OCI-LY7 (cell line): ENCODE measurements around the gene SLC4A1AP. TPM values are rescaled to one million over a fixed set of nuclear protein-coding genes. Genes with fewer than 3 reads are reported as not detected.

Source experiments
- BruUV-seq: library from RNA; stranded (reverse); fragments of 400-500 nt; replicated peaks from 2 replicates; lab custom pipeline; 2021; lab: Mats Ljungman, UMichigan
- CTCF ChIA-PET: fragments of 300-600 bp; sonication (Branson Sonifier 250); formaldehyde crosslinking; loops from one replicate; lab custom pipeline; 2022; ENCODE audit warnings: antibody characterized with exemption; ENCODE audit not compliant: unreplicated experiment; lab: Charles Lee
- POLR2A ChIA-PET: fragments of 300-600 bp; sonication (Branson Sonifier 250); formaldehyde crosslinking; loops from one replicate; lab custom pipeline; 2022; ENCODE audit warnings: antibody characterized with exemption; lab: Charles Lee
- DNase-seq: peaks from one replicate; pipeline ENCODE4 v3.0.0-alpha.2; 2015; ENCODE audit warnings: low spot score
- H2AFZ ChIP-seq: fragments of 200-600 bp; sonication (generic), shearing (Covaris generic); 2 replicates; pipeline ENCODE4 v1.6.1; 2014; ENCODE audit warnings: mild to moderate bottlenecking, antibody characterized with exemption, low read length, moderate library complexity
- H3K27ac ChIP-seq: fragments of 200-600 bp; sonication (generic); 2 replicates; pipeline ENCODE4 v1.5.1; 2014; ENCODE audit warnings: mixed run types, low read depth, mild to moderate bottlenecking, moderate library complexity, low read length, inconsistent platforms; ENCODE audit not compliant: poor library complexity, severe bottlenecking
- H3K36me3 ChIP-seq: fragments of 200-600 bp; sonication (generic); 2 replicates; pipeline ENCODE4 v1.6.1; 2014; ENCODE audit warnings: mild to moderate bottlenecking, antibody characterized with exemption, low read length, moderate library complexity, mixed read lengths; ENCODE audit not compliant: insufficient read depth
- H3K4me1 ChIP-seq: fragments of 200-600 bp; sonication (generic); 2 replicates; pipeline ENCODE4 v1.5.1; 2014; ENCODE audit warnings: mild to moderate bottlenecking, low read length; ENCODE audit not compliant: insufficient read depth, poor library complexity, severe bottlenecking
- H3K4me2 ChIP-seq: fragments of 200-600 bp; sonication (generic); 2 replicates; pipeline ENCODE4 v1.6.1; 2014; ENCODE audit warnings: mild to moderate bottlenecking, low read length
- H3K4me3 ChIP-seq: fragments of 200-600 bp; sonication (generic); 2 replicates; pipeline ENCODE4 v1.5.1; 2014; ENCODE audit warnings: mild to moderate bottlenecking, low read depth, low read length; ENCODE audit not compliant: poor library complexity, severe bottlenecking
- H3K79me2 ChIP-seq: fragments of 200-600 bp; sonication (generic); 2 replicates; pipeline ENCODE4 v1.6.1; 2016; ENCODE audit warnings: low read depth, mild to moderate bottlenecking, low read length, moderate library complexity, mixed read lengths; ENCODE audit not compliant: insufficient read depth
- H3K9me2 ChIP-seq: fragments of 200-600 bp; sonication (generic); 2 replicates; pipeline ENCODE4 v1.6.1; 2016; ENCODE audit warnings: mild to moderate bottlenecking, low read length, mixed read lengths; ENCODE audit not compliant: insufficient read depth
- H3K9me3 ChIP-seq: fragments of 200-600 bp; sonication (generic); 2 replicates; pipeline ENCODE4 v1.6.1; 2014; ENCODE audit warnings: mild to moderate bottlenecking, mixed run types, low read length, mixed read lengths
- H4K20me1 ChIP-seq: fragments of 200-600 bp; sonication (generic); 2 replicates; pipeline ENCODE4 v1.6.1; 2014; ENCODE audit warnings: mild to moderate bottlenecking, antibody characterized with exemption, low read length, moderate library complexity, mixed read lengths; ENCODE audit not compliant: insufficient read depth
- EZH2phosphoT487 ChIP-seq: fragments of 200-600 bp; sonication (generic); IDR thresholded peaks from 2 replicates; pipeline ENCODE4 v1.6.1; 2018; ENCODE audit warnings: low read depth, borderline replicate concordance, mild to moderate bottlenecking, mixed run types, antibody characterized with exemption, low read length, moderate library complexity, mixed read lengths
- intact Hi-C: fragments of 100-400 bp; cut with micrococcal nuclease; formaldehyde crosslinking; loops from one replicate; pipeline ENCODE4 v1.10.0; 2022; ENCODE audit not compliant: unreplicated experiment
- total RNA-seq, 2 experiments: library from RNA; depleted of rRNA in 1 of 2; stranded (reverse); fragments of >200 nt in 1 of 2; shearing (Covaris generic) in 1 of 2; gene quantifications; 2 replicates each; pipeline ENCODE4 v1.2.3, GENCODE V29; 2014 to 2022
- TF ChIP-seq, protein P1 (sequence below): fragments of 200-600 bp; sonication (generic); conservative IDR thresholded peaks from 2 replicates; pipeline ENCODE4 v1.5.1; 2014; ENCODE audit warnings: mild to moderate bottlenecking, antibody characterized with exemption, low read length, moderate library complexity, mixed read lengths

The SLC4A1AP gene
- total RNA-seq, 2 experiments from 2014 or later: 26.2 to 27.9 TPM

GRCh38 chr2:27655155-27655951 is 8.3 kb upstream of the SLC4A1AP start:
- no TSS peak for BruUV-seq
- peaks cover 7% of the 10 kb centered on the region for H3K4me1 ChIP-seq

GRCh38 chr2:27661371-27661770 is 2.3 kb upstream of the SLC4A1AP start:
- no peak overlapping the region for H3K4me3 ChIP-seq
- intact Hi-C loops: loop anchor here (10.0 kb wide), 1 partner anchor 257 kb away; the partner anchor contains the start of gene PPM1G
- POLR2A ChIA-PET: no interaction called here
- peaks cover 34% of the 10 kb centered on the region for H3K79me2 ChIP-seq
- H3K9me2 ChIP-seq: no peaks in the 10 kb centered on the region
- CTCF ChIA-PET: no interaction called here
- H2AFZ ChIP-seq: no peak overlapping the region
- H3K4me2 ChIP-seq: no peak overlapping the region
- H3K36me3 ChIP-seq: peaks cover 52% of the 10 kb centered on the region
- TF ChIP-seq, protein P1, sequence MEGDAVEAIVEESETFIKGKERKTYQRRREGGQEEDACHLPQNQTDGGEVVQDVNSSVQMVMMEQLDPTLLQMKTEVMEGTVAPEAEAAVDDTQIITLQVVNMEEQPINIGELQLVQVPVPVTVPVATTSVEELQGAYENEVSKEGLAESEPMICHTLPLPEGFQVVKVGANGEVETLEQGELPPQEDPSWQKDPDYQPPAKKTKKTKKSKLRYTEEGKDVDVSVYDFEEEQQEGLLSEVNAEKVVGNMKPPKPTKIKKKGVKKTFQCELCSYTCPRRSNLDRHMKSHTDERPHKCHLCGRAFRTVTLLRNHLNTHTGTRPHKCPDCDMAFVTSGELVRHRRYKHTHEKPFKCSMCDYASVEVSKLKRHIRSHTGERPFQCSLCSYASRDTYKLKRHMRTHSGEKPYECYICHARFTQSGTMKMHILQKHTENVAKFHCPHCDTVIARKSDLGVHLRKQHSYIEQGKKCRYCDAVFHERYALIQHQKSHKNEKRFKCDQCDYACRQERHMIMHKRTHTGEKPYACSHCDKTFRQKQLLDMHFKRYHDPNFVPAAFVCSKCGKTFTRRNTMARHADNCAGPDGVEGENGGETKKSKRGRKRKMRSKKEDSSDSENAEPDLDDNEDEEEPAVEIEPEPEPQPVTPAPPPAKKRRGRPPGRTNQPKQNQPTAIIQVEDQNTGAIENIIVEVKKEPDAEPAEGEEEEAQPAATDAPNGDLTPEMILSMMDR: no peak
- TF ChIP-seq EZH2phosphoT487: no peak
- DNase-seq: no peak
- peaks cover 23% of the 10 kb centered on the region for H3K4me1 ChIP-seq
- no peaks in the 10 kb centered on the region for H4K20me1 ChIP-seq
- H3K9me3 ChIP-seq: no peaks in the 10 kb centered on the region
- no peak overlapping the region for H3K27ac ChIP-seq
- BruUV-seq: no TSS peak

More at GRCh38 chr2:27655155-27655951, 8.3 kb upstream of the SLC4A1AP start:
- POLR2A ChIA-PET: interaction anchor here (0.6 kb wide), 1 partner anchor 11 kb away, joined by 3 read pairs; no protein-coding TSS in a partner anchor
- Histone ChIP-seq H2AFZ (no peak overlapping the region), H3K9me3 (no peaks in the 10 kb centered on the region), H3K4me3 (no peak overlapping the region), H3K79me2 (no peaks in the 10 kb centered on the region), H4K20me1 (no peaks in the 10 kb centered on the region), H3K9me2 (no peaks in the 10 kb centered on the region), H3K4me2 (no peak overlapping the region), H3K36me3 (peaks cover 93% of the 10 kb centered on the region), H3K27ac (no peak overlapping the region)
- DNase-seq: no peak
- CTCF ChIA-PET: no interaction called here
- intact Hi-C loops: no loop called here
- no peak for TF ChIP-seq EZH2phosphoT487
- TF ChIP-seq, protein P1: no peak

GRCh38 chr2:27664154-27664574 is 475 bp downstream of the SLC4A1AP start:
- TF ChIP-seq, protein P1: 0 out of 2 replicates have a peak, but pooled peaks have one; percentile 13
- TF ChIP-seq EZH2phosphoT487: no peak
- Histone ChIP-seq H3K9me3 (no peaks in the 10 kb centered on the region), H4K20me1 (no peaks in the 10 kb centered on the region), H3K4me3 (peak overlapping the region; percentile 93), H3K36me3 (peaks cover 47% of the 10 kb centered on the region), H3K79me2 (peaks cover 34% of the 10 kb centered on the region), H3K9me2 (no peaks in the 10 kb centered on the region), H2AFZ (peak overlapping the region; percentile 93), H3K4me2 (peak overlapping the region; percentile 81), H3K27ac (peak overlapping the region; percentile 89), H3K4me1 (peaks cover 23% of the 10 kb centered on the region)
- no peak for DNase-seq
- intact Hi-C loops: loop anchor here (10.0 kb wide), 1 partner anchor 259 kb away; the partner anchor contains the start of gene PPM1G
- POLR2A ChIA-PET: interaction anchor here (0.6 to 1.4 kb wide), 5 partner anchors 10 to 236 kb away, joined by 3 to 4 read pairs (median 3); no protein-coding TSS in a partner anchor
- TSS peak; percentile 90 for BruUV-seq
- CTCF ChIA-PET: no interaction called here
